CD8-positive, alpha-beta memory T cell (primary cell): ENCODE results near the gene OR11H1. TPM values are rescaled to one million over a fixed set of nuclear protein-coding genes. Genes with fewer than 3 reads are reported as not detected.
A peak's percentile ranks its signal among the peaks of the same experiment; 100 is the strongest.
"Not testable (repeated sequence)": the region's sequence is repeated elsewhere in the genome, so short reads cannot be mapped to it uniquely, and the experiment has no call there.

ENCODE experiments used
- CTCF ChIA-PET: fragments of 350-600 bp; sonication (Branson Sonifier 250); formaldehyde crosslinking; loops from one replicate; lab custom pipeline; 2021; ENCODE audit warnings: antibody characterized with exemption; lab: Charles Lee
- POLR2A ChIA-PET: fragments of 350-600 bp; sonication (Branson Sonifier 250); formaldehyde crosslinking; loops from one replicate; lab custom pipeline; 2021; ENCODE audit warnings: antibody characterized with exemption; lab: Charles Lee
- DNase-seq, 5 donors: peaks; one replicate each; pipeline versions ENCODE4 v3.0.0 to v3.0.0-alpha.2; 2020 to 2022; ENCODE audit warnings: mixed read lengths in 1 of 5
- H3K27ac ChIP-seq: one replicate; pipeline ENCODE4 v1.7.0; 2013; ENCODE audit warnings: low read depth, mild to moderate bottlenecking, low read length, moderate library complexity
- H3K27me3 ChIP-seq: 2 replicates; pipeline ENCODE4 v1.7.0; 2013; ENCODE audit warnings: low read length, mild to moderate bottlenecking; ENCODE audit not compliant: insufficient read depth, poor library complexity, severe bottlenecking
- H3K36me3 ChIP-seq: 2 replicates; pipeline ENCODE4 v1.7.0; 2013; ENCODE audit warnings: mild to moderate bottlenecking, low read length, moderate library complexity; ENCODE audit not compliant: insufficient read depth
- H3K4me1 ChIP-seq: 2 replicates; pipeline ENCODE4 v1.7.0; 2013; ENCODE audit warnings: mild to moderate bottlenecking, low read length, moderate library complexity; ENCODE audit not compliant: insufficient read depth
- H3K4me3 ChIP-seq: 2 replicates; pipeline ENCODE4 v1.7.0; 2013; ENCODE audit warnings: mild to moderate bottlenecking, low read length
- H3K9me3 ChIP-seq: 2 replicates; pipeline ENCODE4 v1.7.0; 2013; ENCODE audit warnings: mild to moderate bottlenecking, low read length
- H3K27ac Mint-ChIP-seq, 8 donors: one replicate each; pipeline ENCODE4 v1.8.0; 2020 to 2021; ENCODE audit warnings: mixed read lengths in 8 of 8, mild to moderate bottlenecking in 6 of 8, inconsistent platforms in 3 of 8, moderate library complexity in 3 of 8
- H3K27me3 Mint-ChIP-seq, 2 donors: one replicate each; pipeline ENCODE4 v1.8.0; 2020 to 2021; ENCODE audit warnings: mixed read lengths in 2 of 2, mild to moderate bottlenecking in 1 of 2, moderate library complexity in 1 of 2
- H3K36me3 Mint-ChIP-seq, 3 donors: one replicate each; pipeline ENCODE4 v1.8.0; 2020 to 2021; ENCODE audit warnings: mixed read lengths in 3 of 3, inconsistent platforms in 1 of 3, mild to moderate bottlenecking in 1 of 3
- H3K4me1 Mint-ChIP-seq, 3 donors: one replicate each; pipeline ENCODE4 v1.8.0; 2020 to 2021; ENCODE audit warnings: mixed read lengths in 3 of 3, inconsistent platforms in 1 of 3, mild to moderate bottlenecking in 1 of 3
- H3K4me3 Mint-ChIP-seq, 7 donors: one replicate each; pipeline ENCODE4 v1.8.0; 2020 to 2021; ENCODE audit warnings: mixed read lengths in 7 of 7, mild to moderate bottlenecking in 6 of 7, moderate library complexity in 4 of 7, inconsistent platforms in 2 of 7
- H3K9me3 Mint-ChIP-seq, 5 donors: one replicate each; pipeline ENCODE4 v1.8.0; 2020 to 2022; ENCODE audit warnings: mixed read lengths in 5 of 5, mild to moderate bottlenecking in 3 of 5, moderate library complexity in 2 of 5, inconsistent platforms in 1 of 5
- polyA plus RNA-seq: library from polyadenylated mRNA; unstranded; fragments of 300-500 nt; fragmentation: Illumina TruSeq; gene quantifications from one replicate; pipeline ENCODE4 v1.2.3, GENCODE V29; 2021
- total RNA-seq, 2 experiments: library from RNA; stranded (reverse); gene quantifications; one replicate each; pipeline ENCODE4 v1.2.3, GENCODE V29; 2021

The OR11H1 gene
- total RNA-seq = not detected
- polyA plus RNA-seq = not detected

GRCh38 chr22:15527892-15528291 lies at the start of gene OR11H1:
OR11H1 (plus strand) TSS chr22:15528192; CDS start chr22:15528192, 0 bp downstream.
- H3K4me1 ChIP-seq, H3K9me3 ChIP-seq, H3K27ac ChIP-seq, H3K27ac Mint-ChIP-seq, H3K36me3 ChIP-seq, POLR2A ChIA-PET, H3K27me3 Mint-ChIP-seq, CTCF ChIA-PET, DNase-seq, H3K27me3 ChIP-seq, H3K36me3 Mint-ChIP-seq, H3K4me3 ChIP-seq, H3K9me3 Mint-ChIP-seq, H3K4me1 Mint-ChIP-seq, H3K4me3 Mint-ChIP-seq: not testable (repeated sequence)

GRCh38 chr22:15509967-15510366 lies 18.0 kb upstream of the OR11H1 start:
- H3K4me3 Mint-ChIP-seq, H3K4me1 Mint-ChIP-seq, H3K4me1 ChIP-seq, CTCF ChIA-PET, H3K9me3 Mint-ChIP-seq, H3K27ac ChIP-seq, H3K27ac Mint-ChIP-seq, H3K36me3 Mint-ChIP-seq, H3K27me3 Mint-ChIP-seq, POLR2A ChIA-PET, DNase-seq, H3K27me3 ChIP-seq, H3K9me3 ChIP-seq, H3K4me3 ChIP-seq, H3K36me3 ChIP-seq: not testable (repeated sequence)

- H3K4me1 ChIP-seq, H3K9me3 Mint-ChIP-seq, H3K4me1 Mint-ChIP-seq, H3K4me3 Mint-ChIP-seq, H3K27ac Mint-ChIP-seq, H3K4me3 ChIP-seq, H3K9me3 ChIP-seq, H3K27ac ChIP-seq, H3K27me3 Mint-ChIP-seq, POLR2A ChIA-PET, H3K36me3 ChIP-seq, H3K27me3 ChIP-seq, CTCF ChIA-PET, H3K36me3 Mint-ChIP-seq: not testable (repeated sequence)
- DNase-seq = peak in 1 of 5 donors; percentile 41
These were observed 12.1 kb upstream of the OR11H1 start for GRCh38 chr22:15515896-15516295.

- H3K4me3 Mint-ChIP-seq, POLR2A ChIA-PET, H3K9me3 ChIP-seq, H3K4me1 Mint-ChIP-seq, DNase-seq, H3K36me3 Mint-ChIP-seq, H3K27me3 Mint-ChIP-seq, H3K27ac Mint-ChIP-seq, H3K36me3 ChIP-seq, H3K4me3 ChIP-seq, CTCF ChIA-PET, H3K4me1 ChIP-seq, H3K9me3 Mint-ChIP-seq, H3K27me3 ChIP-seq, H3K27ac ChIP-seq: not testable (repeated sequence)
These were observed 25.8 kb downstream of the OR11H1 start for GRCh38 chr22:15553767-15554166.

- H3K9me3 Mint-ChIP-seq, H3K27ac Mint-ChIP-seq, H3K36me3 ChIP-seq, H3K4me3 ChIP-seq, H3K36me3 Mint-ChIP-seq, H3K4me3 Mint-ChIP-seq, H3K4me1 Mint-ChIP-seq, H3K27ac ChIP-seq, H3K9me3 ChIP-seq, H3K27me3 Mint-ChIP-seq, H3K27me3 ChIP-seq, H3K4me1 ChIP-seq, POLR2A ChIA-PET, DNase-seq, CTCF ChIA-PET: not testable (repeated sequence)
These were observed 35.5 kb downstream of the OR11H1 start for GRCh38 chr22:15563461-15563860.

GRCh38 chr22:15565063-15565462 lies 37.1 kb downstream of the OR11H1 start:
- DNase-seq, H3K27me3 Mint-ChIP-seq, H3K27ac Mint-ChIP-seq, H3K9me3 Mint-ChIP-seq, CTCF ChIA-PET, H3K27me3 ChIP-seq, H3K4me3 ChIP-seq, H3K4me1 Mint-ChIP-seq, H3K36me3 Mint-ChIP-seq, H3K4me3 Mint-ChIP-seq, H3K27ac ChIP-seq, POLR2A ChIA-PET, H3K4me1 ChIP-seq, H3K9me3 ChIP-seq, H3K36me3 ChIP-seq: not testable (repeated sequence)

Other genes with a start within 250 kb of the OR11H1 start
- gene POTEH, start 161.8 kb downstream of the OR11H1 start, total RNA-seq = not detected
- not detected for gene POTEH, start 161.8 kb downstream of the OR11H1 start, polyA plus RNA-seq